GM12874 (cell line): ENCODE results near the gene OSM.

Source experiments
- CTCF ChIP-seq: IDR thresholded peaks from 2 replicates; pipeline ENCODE4 v1.5.1; 2011; ENCODE audit warnings: low read depth, mild to moderate bottlenecking, control low read depth, low read length, moderate library complexity; ENCODE audit not compliant: insufficient read depth

The OSM gene

GRCh38 chr22:30254314-30254713 is 12.3 kb downstream of the OSM start:
- no peak for TF ChIP-seq CTCF

- TF ChIP-seq CTCF, result no peak
Observed at GRCh38 chr22:30253205-30253852, 13.3 kb downstream of the OSM start.

GRCh38 chr22:30252411-30253204 is 14.0 kb downstream of the OSM start:
- TF ChIP-seq CTCF, result no peak

- TF ChIP-seq CTCF, result no peak
Observed at GRCh38 chr22:30251711-30252110, 14.9 kb downstream of the OSM start.

GRCh38 chr22:30250661-30251267 is 15.9 kb downstream of the OSM start:
- TF ChIP-seq CTCF, result no peak

GRCh38 chr22:30250039-30250565 is 16.5 kb downstream of the OSM start:
- no peak for TF ChIP-seq CTCF
